ENCODE results near the gene SNIP1.
"Not testable (repeated sequence)": the region's sequence is repeated elsewhere in the genome, so short reads cannot be mapped to it uniquely, and the experiment has no call there.

SNIP1 gene

GRCh38 chr1:37553927-37554808 lies at the start of gene SNIP1:
SNIP1 (minus strand) TSS chr1:37554293; CDS start chr1:37554229, 64 bp downstream.
- DNase-seq = peak; percentile 93

DNA sequence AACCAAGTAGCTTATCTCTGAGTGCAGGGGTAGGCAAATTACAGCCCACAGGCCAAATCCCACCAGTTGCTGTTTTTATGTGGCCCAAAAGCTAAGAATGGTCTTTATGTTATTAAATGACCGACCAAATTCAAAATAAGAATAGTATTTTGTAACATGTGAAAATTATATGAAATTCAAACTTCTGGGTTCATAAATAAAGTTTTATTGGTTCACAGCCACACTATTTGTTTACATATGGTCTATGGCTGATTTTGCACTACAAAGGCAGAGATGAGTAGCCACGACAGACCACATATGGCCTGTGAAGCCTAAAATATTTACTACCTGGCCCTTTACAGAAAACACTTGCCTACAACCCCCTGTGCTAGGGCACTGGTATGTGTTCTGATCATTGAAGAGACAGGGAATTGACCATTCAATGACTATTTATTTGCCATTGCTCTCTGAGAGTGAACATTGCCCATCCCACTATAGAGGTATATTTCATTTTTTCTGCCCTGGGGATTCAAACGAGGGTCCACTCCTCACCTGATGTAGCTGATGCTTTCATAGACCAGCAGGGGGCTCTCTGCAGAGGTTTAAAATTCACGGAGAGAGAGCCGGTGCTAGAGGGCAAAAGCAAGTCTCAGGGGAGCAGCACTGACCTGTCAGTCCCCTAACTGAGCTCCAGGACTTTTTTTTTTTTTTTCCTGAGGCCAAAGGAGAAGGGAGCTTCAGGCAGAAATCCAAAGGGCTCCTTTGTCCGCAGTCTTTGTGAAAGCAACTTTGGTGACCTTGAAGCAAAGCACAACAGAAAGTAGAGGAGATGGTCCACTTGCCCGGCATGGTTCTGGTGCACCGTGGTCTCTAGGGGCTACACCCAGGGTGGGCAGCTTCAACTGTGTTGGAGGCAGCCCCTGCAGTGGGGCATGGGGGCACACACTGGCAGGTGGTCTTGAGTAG lies 48.9 kb upstream of the SNIP1 start:
- DNase-seq = peak; percentile 60

DNA sequence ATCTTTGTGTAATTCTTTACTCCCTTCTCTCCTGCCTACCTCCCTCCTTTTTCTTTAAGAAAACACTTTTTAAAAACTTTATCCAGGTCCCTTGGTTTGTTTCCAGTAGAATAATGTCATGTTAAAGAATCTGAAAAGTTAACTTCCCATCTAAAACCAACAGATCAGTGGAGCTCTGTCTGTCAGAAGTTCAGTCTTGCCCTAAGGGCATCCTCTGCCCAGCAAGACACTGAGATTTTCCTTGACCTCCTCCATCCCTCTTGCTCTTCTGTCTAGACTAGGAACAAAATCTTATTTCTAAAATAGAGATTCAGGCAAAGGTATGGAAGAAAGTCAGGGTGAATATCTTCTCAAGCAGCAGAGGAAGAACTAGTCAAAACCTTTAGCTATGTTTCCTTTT lies 47.3 kb upstream of the SNIP1 start:
- DNase-seq = no peak

GRCh38 chr1:37599940-37600339 lies 45.8 kb upstream of the SNIP1 start:
- no peak for DNase-seq

DNA sequence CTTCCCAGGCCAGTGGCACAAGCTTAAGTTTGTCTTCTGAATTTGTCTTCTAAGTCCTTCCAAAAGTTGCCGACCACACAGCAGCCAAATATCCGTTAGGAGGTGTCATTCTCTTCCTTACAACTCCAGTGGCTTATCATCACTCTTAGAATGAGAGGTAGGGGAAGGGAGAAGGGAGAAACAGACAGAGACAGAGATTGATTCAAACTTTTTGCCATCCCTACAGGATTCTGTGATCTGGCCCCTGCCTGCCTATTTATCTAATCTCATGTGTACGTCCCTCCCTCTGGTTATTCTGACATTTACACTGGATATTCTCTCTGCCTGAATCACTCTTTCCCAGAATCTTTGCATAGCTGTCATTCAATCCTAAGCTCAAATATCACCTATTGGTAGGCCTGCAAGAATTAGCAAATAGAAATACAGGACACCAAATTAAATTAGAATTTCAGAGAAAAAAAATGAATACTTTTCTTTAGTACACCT lies 42.1 kb upstream of the SNIP1 start:
- no peak for DNase-seq

GRCh38 chr1:37595440-37596181 lies 41.5 kb upstream of the SNIP1 start, which contains the start of gene GNL2:
GNL2 (minus strand) TSS chr1:37595937; CDS start chr1:37595822, 115 bp downstream.
- peak; percentile 97 for DNase-seq

- no peak for DNase-seq
These were observed 39.6 kb upstream of the SNIP1 start for GRCh38 chr1:37593726-37594125.

GRCh38 chr1:37588939-37589338 lies 34.8 kb upstream of the SNIP1 start:
- DNase-seq = no peak

- not testable (repeated sequence) for DNase-seq
These were observed 30.5 kb upstream of the SNIP1 start for GRCh38 chr1:37584544-37584943.

- no peak for DNase-seq
These were observed 21.6 kb upstream of the SNIP1 start for GRCh38 chr1:37575692-37576091.

DNA sequence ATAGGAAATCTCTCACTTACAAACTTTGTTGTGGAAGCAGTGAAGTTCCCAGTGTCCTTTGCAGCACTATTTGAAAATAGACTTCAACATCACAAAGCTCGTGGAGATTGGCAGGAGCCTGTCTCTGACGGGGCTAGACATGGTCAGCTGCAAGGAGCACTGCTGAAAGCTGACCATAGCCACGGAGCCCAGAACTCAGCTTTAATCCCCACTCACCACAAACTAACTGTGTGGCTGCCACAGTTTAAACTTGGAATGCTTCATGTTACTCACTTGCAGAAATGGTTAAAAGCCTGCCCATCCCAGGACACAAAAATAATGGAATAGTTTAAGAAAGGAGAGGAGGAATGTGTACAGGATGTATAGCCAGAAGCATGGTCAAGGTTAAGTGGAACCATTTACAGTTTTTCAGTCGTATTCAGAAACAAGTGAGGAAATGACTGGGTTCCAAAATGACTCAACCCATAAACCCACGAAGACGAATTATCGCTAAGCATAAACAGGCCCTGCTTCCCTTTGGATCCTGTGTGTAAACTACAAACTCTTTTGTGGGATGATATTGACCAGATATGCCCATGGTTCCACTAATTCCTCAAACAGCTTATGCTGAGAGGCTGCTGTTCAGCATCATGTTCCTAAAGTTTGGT lies 20.9 kb upstream of the SNIP1 start:
- no peak for DNase-seq

GRCh38 chr1:37570528-37571334 lies 16.6 kb upstream of the SNIP1 start:
- no peak for DNase-seq

- DNase-seq = no peak
These were observed 12.9 kb upstream of the SNIP1 start for GRCh38 chr1:37567023-37567422.

DNA sequence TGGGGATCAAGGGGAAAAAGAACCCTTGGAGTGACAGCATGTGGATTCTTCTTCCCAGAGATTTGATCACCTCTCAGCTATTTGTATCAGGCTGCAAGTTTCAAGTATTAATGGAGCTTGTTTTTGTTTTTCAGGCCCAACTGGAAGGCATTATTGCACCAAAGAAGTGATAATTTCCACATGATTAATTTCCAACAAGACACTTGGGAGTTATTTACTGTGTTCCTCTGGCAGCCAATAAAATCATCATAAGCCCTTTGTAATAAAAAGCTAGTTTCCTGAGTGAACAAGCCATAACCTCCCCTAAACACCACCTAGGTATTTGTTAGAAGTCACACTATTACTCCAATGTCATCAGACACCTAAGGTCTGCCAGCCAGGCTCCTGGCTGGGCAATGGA lies 10.8 kb upstream of the SNIP1 start:
- DNase-seq = no peak

- no peak for DNase-seq
These were observed 8.9 kb upstream of the SNIP1 start for GRCh38 chr1:37562984-37563383.

- DNase-seq = peak; percentile 68
These were observed 7.3 kb upstream of the SNIP1 start for GRCh38 chr1:37561133-37562132.

GRCh38 chr1:37560401-37561132 lies 6.5 kb upstream of the SNIP1 start:
- DNase-seq = no peak

GRCh38 chr1:37559957-37560379 lies 5.9 kb upstream of the SNIP1 start:
- not testable (repeated sequence) for DNase-seq

DNA sequence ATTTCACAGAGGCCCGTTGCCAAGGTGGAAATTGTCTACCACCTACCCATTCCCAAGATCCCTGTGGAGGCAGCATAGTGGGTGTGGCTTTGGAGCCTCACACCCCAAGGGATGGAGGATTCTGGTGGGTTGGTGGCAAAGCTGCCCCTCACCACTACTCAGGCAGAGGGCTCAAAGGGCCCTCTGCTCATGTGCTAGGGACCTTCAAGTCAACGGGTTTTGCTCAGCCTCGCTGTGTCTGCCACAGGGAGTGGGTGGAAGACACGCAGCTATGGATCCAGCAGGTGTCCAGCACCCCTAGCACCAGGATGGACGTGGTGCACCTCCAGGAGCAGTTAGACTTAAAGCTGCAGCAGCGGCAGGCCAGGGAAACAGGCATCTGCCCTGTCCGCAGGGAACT lies 5.0 kb upstream of the SNIP1 start:
- no peak for DNase-seq
